Activated CD4-positive, alpha-beta T cell treated with anti-CD3 and anti-CD28 coated beads, Interleukin-2, Interleukin-6, amounts not matched to agents 100 ng/mL and 50 ng/mL, durations not matched to agents 16 hours and 8 hours (primary cell): Measurements from ENCODE around the gene GPR18.
"Not testable (repeated sequence)": the region's sequence is repeated elsewhere in the genome, so short reads cannot be mapped to it uniquely, and the experiment has no call there.

ENCODE experiments used
- DNase-seq: peaks from one replicate; pipeline ENCODE4 v3.0.0-alpha.2; 2020

The GPR18 gene

GRCh38 chr13:99265162-99265800, 7.1 kb upstream of the GPR18 start:
- peak; percentile 74 for DNase-seq

DNA sequence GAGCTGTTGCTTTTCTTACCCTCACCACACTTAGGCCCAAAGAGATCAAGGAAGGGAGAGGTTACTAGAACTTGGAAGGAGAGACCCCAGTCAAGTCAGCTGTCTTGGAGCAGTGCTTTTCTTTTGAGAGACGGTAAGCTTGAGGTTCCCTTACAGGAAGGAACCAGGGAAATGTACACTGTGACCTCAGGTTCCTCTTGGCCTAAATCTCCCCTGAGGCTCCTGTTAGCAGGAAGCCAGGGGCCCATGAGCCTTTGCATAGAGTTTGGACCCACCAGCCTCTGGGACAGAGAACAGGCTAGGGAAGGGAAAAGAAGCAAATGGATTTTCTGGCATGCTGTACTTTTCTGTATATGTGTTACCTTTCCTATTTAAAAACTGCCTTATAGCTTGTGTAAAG, 5.9 kb upstream of the GPR18 start:
- no peak for DNase-seq

- DNase-seq, result no peak
Observed at GRCh38 chr13:99263126-99263785, 5.1 kb upstream of the GPR18 start.

DNA sequence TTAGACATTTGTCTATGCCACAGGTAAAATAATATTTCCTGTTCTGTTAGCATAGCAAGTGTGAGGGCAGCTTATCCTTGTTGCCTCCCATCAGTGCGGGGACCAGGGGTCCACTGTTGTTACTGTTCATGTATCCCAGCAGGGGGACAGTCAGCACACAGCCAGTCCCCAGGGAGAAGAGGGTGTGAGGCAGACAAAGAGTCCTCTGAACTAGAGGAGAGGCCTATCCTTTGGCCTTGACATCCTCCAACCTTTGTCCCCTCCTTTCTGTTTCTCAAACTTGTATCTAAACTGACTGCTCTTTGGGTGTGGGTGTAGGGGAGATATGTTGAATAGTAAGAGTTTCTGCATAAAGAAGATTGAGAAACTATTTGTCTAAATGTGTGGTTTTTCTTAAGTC, 2.9 kb upstream of the GPR18 start:
- DNase-seq, result no peak

GRCh38 chr13:99260216-99260615, 2.0 kb upstream of the GPR18 start:
- no peak for DNase-seq

GRCh38 chr13:99258946-99259345, 767 bp upstream of the GPR18 start:
- DNase-seq, result peak; percentile 43

DNA sequence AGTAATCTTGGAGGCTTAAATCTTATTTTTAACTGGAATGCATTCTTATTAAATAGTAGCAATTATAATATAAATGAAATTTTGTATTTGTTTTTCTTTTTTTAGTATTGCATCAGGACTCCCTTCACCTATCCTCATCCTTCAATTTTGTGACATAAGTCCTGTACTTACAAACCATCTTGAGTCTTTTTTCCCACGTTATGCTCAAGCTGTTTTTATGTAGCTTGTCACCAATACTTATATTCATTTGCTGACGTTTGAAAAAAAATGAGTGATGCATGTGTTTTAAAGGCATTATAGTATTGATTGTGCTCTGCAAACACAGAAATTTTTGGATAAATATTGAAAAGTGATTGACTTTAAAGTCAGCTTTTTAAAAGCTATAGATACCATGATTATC, 888 bp downstream of the GPR18 start:
- DNase-seq, result no peak

DNA sequence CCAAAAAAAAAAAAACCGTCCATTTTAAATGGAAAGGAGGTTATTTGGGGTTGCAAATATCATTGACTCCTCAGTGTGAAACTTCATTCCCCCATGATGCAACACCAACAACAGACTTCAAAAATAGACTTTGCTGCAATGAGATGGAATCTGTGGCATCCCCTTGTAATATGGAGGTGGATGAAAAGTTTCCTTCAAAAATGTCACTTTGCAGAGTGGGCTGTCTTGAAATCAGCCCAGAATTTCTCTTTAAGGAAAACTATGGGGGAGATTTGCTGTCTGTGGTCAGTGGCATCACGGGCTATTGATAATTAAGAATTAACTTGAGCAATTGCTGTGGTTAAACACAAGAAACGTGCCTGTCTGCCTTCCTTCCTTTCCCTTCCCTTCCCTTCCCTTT, 1.5 kb downstream of the GPR18 start:
- no peak for DNase-seq

GRCh38 chr13:99256283-99256682, 1.9 kb downstream of the GPR18 start:
- no peak for DNase-seq

- DNase-seq, result no peak
Observed at GRCh38 chr13:99255271-99255670, 2.9 kb downstream of the GPR18 start.

GRCh38 chr13:99254830-99255229, 3.3 kb downstream of the GPR18 start:
- no peak for DNase-seq

GRCh38 chr13:99251921-99252320, 6.3 kb downstream of the GPR18 start:
- no peak for DNase-seq

GRCh38 chr13:99250982-99251825, 7.0 kb downstream of the GPR18 start:
- peak; percentile 76 for DNase-seq

DNA sequence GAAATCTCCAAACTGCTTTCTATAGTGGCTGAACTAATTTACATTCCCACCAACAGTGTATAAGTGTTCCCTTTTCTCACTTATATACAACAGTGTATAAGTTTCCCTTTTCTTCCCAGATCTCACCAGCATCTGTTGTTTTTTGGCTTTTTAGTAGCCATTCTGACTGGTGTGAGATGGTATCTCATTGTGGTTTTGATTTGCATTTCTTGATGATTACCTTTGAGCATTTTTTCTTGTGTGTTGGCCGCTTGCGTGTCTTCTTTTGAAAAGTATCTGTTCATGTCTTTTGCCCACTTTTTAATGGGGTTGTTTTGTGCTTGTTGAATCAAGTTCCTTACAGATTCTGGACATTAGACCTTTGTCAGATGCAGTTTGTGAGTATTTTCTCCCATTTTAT, 8.6 kb downstream of the GPR18 start:
- not testable (repeated sequence) for DNase-seq

DNA sequence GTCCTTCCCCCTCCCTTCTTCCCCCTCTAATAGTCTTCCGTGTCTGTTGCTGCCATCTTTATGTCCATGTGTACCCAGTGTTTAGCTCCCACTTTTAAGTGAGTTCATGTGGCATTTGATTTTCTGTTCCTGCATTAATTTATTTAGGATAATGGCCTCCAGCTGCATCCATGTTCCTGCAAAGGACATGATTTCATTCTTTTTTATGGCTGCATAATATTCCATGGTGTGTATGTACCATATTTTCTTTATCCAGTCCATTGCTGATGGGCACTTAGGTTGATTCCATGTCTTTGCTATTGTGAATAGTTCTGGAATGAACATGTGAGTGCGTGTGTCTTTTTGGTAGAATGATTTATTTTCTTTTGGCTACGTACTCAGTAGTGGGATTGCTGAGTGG, 9.0 kb downstream of the GPR18 start:
- not testable (repeated sequence) for DNase-seq

- DNase-seq, result no peak
Observed at GRCh38 chr13:99246100-99246499, 12.1 kb downstream of the GPR18 start.

GRCh38 chr13:99237981-99238662, 20.1 kb downstream of the GPR18 start:
- DNase-seq, result peak; percentile 72

GRCh38 chr13:99231721-99232120, 26.5 kb downstream of the GPR18 start:
- no peak for DNase-seq

DNA sequence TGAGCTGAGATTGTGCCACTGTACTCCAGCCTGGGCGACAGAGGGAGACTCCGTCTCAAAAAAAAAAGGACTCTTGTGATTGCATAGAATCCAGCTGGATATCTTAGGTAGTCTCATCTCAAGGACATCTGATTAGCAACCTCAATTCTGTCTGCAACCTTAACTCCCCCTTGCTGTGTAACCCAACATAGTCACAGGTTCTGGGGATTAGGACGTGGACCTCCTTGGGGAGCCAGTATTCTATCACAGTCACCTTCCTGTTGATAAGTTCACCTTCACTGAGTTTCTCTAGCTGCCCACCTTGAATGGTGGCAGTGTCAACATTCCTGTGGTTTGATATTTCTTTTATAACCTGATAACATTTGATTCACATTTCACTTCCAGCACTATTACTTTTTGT, 27.2 kb downstream of the GPR18 start:
- DNase-seq, result no peak

- not testable (repeated sequence) for DNase-seq
Observed at GRCh38 chr13:99230588-99230987, 27.6 kb downstream of the GPR18 start.

- peak; percentile 59 for DNase-seq
Observed at GRCh38 chr13:99228737-99229691, 29.2 kb downstream of the GPR18 start.
